Mucosa of stomach (tissue), 1 donor: Measurements from ENCODE around the gene CLDN24.

Experiments
- H3K27me3 ChIP-seq: one replicate; pipeline ENCODE4 v1.7.0; 2013; ENCODE audit warnings: mild to moderate bottlenecking, low read length; ENCODE audit not compliant: control insufficient read depth, insufficient read depth
- H3K36me3 ChIP-seq: one replicate; pipeline ENCODE4 v1.7.0; 2013; ENCODE audit warnings: low read length; ENCODE audit not compliant: control insufficient read depth, insufficient read depth
- H3K4me1 ChIP-seq: one replicate; pipeline ENCODE4 v1.7.0; 2013; ENCODE audit warnings: mild to moderate bottlenecking, low read length; ENCODE audit not compliant: control insufficient read depth, insufficient read depth
- H3K4me3 ChIP-seq: one replicate; pipeline ENCODE4 v1.7.0; 2013; ENCODE audit warnings: low read length
- H3K9ac ChIP-seq: one replicate; pipeline ENCODE4 v1.7.0; 2013; ENCODE audit warnings: mild to moderate bottlenecking, low read length, moderate library complexity
- H3K9me3 ChIP-seq: one replicate; pipeline ENCODE4 v1.7.0; 2013; ENCODE audit warnings: mild to moderate bottlenecking, low read length, moderate library complexity; ENCODE audit not compliant: control insufficient read depth
- donor health status: Pancreatic carcinoma.

The CLDN24 gene

GRCh38 chr4:183289688-183290087, 32.5 kb downstream of the CLDN24 start:
- Histone ChIP-seq H3K9me3 (no peaks in the 10 kb centered on the region), H3K36me3 (peaks cover 6% of the 10 kb centered on the region), H3K27me3 (no peaks in the 10 kb centered on the region), H3K9ac (no peak overlapping the region), H3K4me3 (no peak overlapping the region), H3K4me1 (no peaks in the 10 kb centered on the region)

- H3K9ac ChIP-seq, result no peak overlapping the region
- no peaks in the 10 kb centered on the region for H3K4me1 ChIP-seq
- H3K9me3 ChIP-seq, result no peaks in the 10 kb centered on the region
- H3K4me3 ChIP-seq, result no peak overlapping the region
- peaks cover 6% of the 10 kb centered on the region for H3K36me3 ChIP-seq
- H3K27me3 ChIP-seq, result no peaks in the 10 kb centered on the region
Observed at GRCh38 chr4:183288955-183289354, 33.3 kb downstream of the CLDN24 start.

DNA sequence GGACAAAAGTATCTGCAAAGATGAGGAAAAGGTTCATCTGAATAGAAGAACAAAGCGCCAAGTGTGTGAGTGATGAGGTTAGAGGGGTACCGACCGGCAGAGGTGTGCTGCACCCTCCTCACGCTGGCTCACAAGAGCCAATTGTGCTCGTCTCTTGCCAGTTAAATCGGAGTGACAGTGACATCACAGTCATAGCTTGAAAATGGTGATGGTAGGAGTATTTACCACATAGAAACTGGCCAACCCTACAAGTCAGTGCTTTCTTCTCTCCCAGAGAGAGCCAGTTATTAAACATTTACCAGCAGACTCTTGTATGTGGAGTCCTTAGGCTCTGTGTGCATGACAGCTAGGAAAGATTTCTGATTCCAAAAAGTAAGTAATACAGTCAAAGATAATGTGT, 34.5 kb downstream of the CLDN24 start:
- Histone ChIP-seq H3K9me3 (no peaks in the 10 kb centered on the region), H3K27me3 (no peaks in the 10 kb centered on the region), H3K4me1 (no peaks in the 10 kb centered on the region), H3K36me3 (peaks cover 6% of the 10 kb centered on the region), H3K9ac (no peak overlapping the region), H3K4me3 (no peak overlapping the region)

DNA sequence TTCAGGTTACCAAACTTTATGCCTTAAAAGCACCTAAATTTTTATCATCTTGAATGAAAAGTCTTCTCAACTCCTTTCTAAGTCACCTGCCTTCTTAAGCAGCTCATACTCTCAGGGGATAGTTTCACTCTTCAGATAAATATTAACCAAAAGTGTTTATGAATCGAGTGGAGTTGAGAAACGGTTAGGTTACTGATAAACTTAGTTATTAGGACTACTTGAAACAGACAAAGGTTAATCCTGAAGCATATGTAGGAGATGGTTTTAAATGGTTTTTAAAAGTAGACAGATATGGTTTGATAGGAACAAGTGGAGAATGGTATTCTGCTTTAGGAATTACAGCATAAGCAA, 34.9 kb downstream of the CLDN24 start:
- no peaks in the 10 kb centered on the region for H3K27me3 ChIP-seq
- no peak overlapping the region for H3K9ac ChIP-seq
- H3K36me3 ChIP-seq, result peaks cover 6% of the 10 kb centered on the region
- H3K4me1 ChIP-seq, result no peaks in the 10 kb centered on the region
- no peaks in the 10 kb centered on the region for H3K9me3 ChIP-seq
- H3K4me3 ChIP-seq, result no peak overlapping the region

- Histone ChIP-seq H3K36me3 (peaks cover 6% of the 10 kb centered on the region), H3K4me3 (no peak overlapping the region), H3K9me3 (no peaks in the 10 kb centered on the region)
Observed at GRCh38 chr4:183286590-183287308, 35.5 kb downstream of the CLDN24 start.

GRCh38 chr4:183285886-183286285, 36.3 kb downstream of the CLDN24 start:
- no peaks in the 10 kb centered on the region for H3K9me3 ChIP-seq
- peaks cover 6% of the 10 kb centered on the region for H3K36me3 ChIP-seq
- no peak overlapping the region for H3K9ac ChIP-seq
- no peak overlapping the region for H3K4me3 ChIP-seq
- no peaks in the 10 kb centered on the region for H3K4me1 ChIP-seq
- H3K27me3 ChIP-seq, result no peaks in the 10 kb centered on the region

More at GRCh38 chr4:183286590-183287308, 35.5 kb downstream of the CLDN24 start:
- Histone ChIP-seq H3K4me1 (no peaks in the 10 kb centered on the region), H3K9ac (no peak overlapping the region), H3K27me3 (no peaks in the 10 kb centered on the region)

DNA sequence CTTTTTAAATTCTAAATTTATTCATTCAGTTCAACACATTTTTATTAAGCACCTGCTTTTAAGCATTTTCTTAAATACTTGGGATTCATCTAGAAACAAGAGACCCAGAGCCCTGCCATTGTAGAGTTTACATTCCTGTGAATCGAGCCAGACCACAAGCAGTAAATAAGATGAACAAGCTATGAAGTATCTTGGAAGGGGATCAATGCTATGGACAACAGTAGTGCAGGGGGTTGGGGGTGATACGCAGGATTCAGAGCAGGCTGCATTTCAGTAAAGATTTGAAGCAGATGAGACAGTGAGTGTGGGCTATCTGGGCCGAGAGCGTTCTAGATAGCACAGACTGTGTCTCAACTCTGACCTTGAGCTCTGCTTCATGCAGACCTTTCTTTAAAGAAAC, 37.3 kb downstream of the CLDN24 start:
- Histone ChIP-seq H3K27me3 (no peaks in the 10 kb centered on the region), H3K9me3 (no peaks in the 10 kb centered on the region), H3K36me3 (peaks cover 6% of the 10 kb centered on the region), H3K9ac (no peak overlapping the region), H3K4me1 (no peaks in the 10 kb centered on the region), H3K4me3 (no peak overlapping the region)

- Histone ChIP-seq H3K36me3 (peaks cover 2% of the 10 kb centered on the region), H3K27me3 (no peaks in the 10 kb centered on the region)
Observed at GRCh38 chr4:183284258-183284785, 37.9 kb downstream of the CLDN24 start.

GRCh38 chr4:183276106-183276505, 46.1 kb downstream of the CLDN24 start:
- Histone ChIP-seq H3K36me3 (no peaks in the 10 kb centered on the region), H3K27me3 (no peaks in the 10 kb centered on the region), H3K9me3 (peaks cover 9% of the 10 kb centered on the region), H3K4me1 (no peaks in the 10 kb centered on the region), H3K4me3 (no peak overlapping the region), H3K9ac (no peak overlapping the region)

More at GRCh38 chr4:183284258-183284785, 37.9 kb downstream of the CLDN24 start:
- H3K9me3 ChIP-seq, result no peaks in the 10 kb centered on the region
- H3K9ac ChIP-seq, result no peak overlapping the region
- no peaks in the 10 kb centered on the region for H3K4me1 ChIP-seq
- no peak overlapping the region for H3K4me3 ChIP-seq

DNA sequence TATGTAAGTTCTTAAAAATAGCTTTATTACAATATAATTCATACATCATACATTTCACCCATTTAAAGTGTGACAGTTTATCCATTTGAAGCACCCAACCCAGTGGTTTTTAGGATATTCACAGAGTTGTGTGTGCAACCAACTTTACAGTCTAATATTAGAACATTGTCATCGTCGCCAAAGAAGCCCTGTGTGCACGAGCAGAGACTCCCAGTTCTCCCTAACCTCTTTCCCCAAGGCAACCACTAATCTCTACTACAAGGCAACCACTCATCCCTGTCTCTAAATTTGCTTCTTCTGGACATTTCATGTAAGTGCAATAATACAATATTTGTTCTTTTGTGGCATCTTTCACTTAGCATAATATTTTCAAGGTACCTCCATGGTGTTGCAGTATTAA, 49.8 kb downstream of the CLDN24 start:
- H3K9ac ChIP-seq, result no peak overlapping the region
- no peaks in the 10 kb centered on the region for H3K4me1 ChIP-seq
- peaks cover 9% of the 10 kb centered on the region for H3K9me3 ChIP-seq
- no peaks in the 10 kb centered on the region for H3K27me3 ChIP-seq
- H3K36me3 ChIP-seq, result no peaks in the 10 kb centered on the region
- no peak overlapping the region for H3K4me3 ChIP-seq
